Choroid plexus epithelial cell (primary cell): ENCODE results near the gene MGAT1.

ENCODE experiments used
- DNase-seq: peaks from one replicate; pipeline ENCODE4 v3.0.0-alpha.2; 2010; ENCODE audit warnings: low read depth
- H3K4me3 ChIP-seq: 2 replicates; pipeline ENCODE4 v1.5.1; 2011; ENCODE audit warnings: low read depth, mild to moderate bottlenecking, control low read depth, low read length, moderate library complexity
- CTCF ChIP-seq: conservative IDR thresholded peaks from 2 replicates; pipeline ENCODE4 v1.5.1; 2011; ENCODE audit warnings: low read depth, mild to moderate bottlenecking, control low read depth, inconsistent platforms, low read length, moderate library complexity

The MGAT1 gene

GRCh38 chr5:180810210-180810958 lies 7.8 kb upstream of the MGAT1 start:
- DNase-seq: peak; percentile 96
- TF ChIP-seq CTCF: no peak
- H3K4me3 ChIP-seq: peak overlapping the region; percentile 95

GRCh38 chr5:180809403-180810209 lies 7.0 kb upstream of the MGAT1 start:
- peak overlapping the region; percentile 95 for H3K4me3 ChIP-seq
- no peak for TF ChIP-seq CTCF
- DNase-seq: peak; percentile 94

GRCh38 chr5:180808461-180809000 lies 5.9 kb upstream of the MGAT1 start:
- peak overlapping the region; percentile 95 for H3K4me3 ChIP-seq
- DNase-seq: no peak
- TF ChIP-seq CTCF: no peak

GRCh38 chr5:180807654-180808414 lies 5.2 kb upstream of the MGAT1 start:
- H3K4me3 ChIP-seq: no peak overlapping the region
- peak; percentile 47 for DNase-seq
- TF ChIP-seq CTCF: no peak

- TF ChIP-seq CTCF: no peak
- H3K4me3 ChIP-seq: no peak overlapping the region
- DNase-seq: no peak
Measured at GRCh38 chr5:180807046-180807445, 4.4 kb upstream of the MGAT1 start.

GRCh38 chr5:180806351-180807011 lies 3.9 kb upstream of the MGAT1 start:
- no peak for DNase-seq
- TF ChIP-seq CTCF: no peak
- H3K4me3 ChIP-seq: no peak overlapping the region
